Measurements from ENCODE around the gene TMC7. TPM values are rescaled to one million over a fixed set of nuclear protein-coding genes. Genes with fewer than 3 reads are reported as not detected.

Gene TMC7
- polyA plus RNA-seq, 4 donors = 1.4 to 7.5 (median 2.1) TPM

DNA sequence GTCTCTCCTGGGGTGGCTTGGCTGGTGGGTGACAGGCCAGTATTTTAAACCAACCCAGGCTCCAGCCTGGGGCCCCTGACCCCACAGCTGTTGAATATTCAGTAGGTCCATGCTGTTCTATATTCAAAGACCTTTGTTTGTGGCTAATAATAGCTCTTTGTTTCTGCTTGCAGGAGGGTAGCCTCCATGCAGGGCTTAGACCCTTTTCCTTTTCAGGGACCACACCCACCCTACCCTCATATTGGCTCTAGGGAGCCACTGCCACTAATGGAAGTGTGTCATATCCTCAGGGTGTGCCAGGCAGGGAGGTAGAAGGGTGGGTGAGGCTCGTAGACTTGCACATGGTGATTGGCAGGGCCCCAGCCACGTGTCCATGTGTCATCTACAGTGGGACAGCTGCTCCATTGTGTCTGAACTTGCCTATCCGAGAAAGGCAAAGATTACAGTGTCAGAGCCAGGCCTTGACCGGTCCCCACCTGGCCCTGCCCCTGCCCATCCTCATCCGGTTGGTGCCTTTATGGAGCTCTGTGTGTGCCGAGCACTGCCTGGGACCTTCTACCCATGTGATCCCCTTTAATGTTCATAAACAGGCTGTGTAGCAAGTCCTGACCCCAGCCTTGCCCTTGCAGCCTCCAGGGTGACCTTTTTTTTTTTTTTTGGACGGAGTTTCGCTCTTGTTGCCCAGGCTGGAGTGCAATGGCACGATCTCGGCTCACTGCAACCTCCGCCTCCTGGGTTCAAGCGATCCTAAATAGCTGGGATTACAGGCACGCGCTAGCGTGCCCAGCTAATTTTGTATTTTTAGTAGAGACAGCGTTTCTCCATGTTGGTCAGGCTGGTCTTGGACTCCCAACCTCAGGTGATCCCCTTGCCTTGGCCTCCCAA lies 22.1 kb downstream of the TMC7 start:
- Histone ChIP-seq H3K4me3 (ENCODE audit: low read depth in 1 of 3, low read length in 3 of 3) (no peak overlapping the region), H3K4me1 (ENCODE audit: control insufficient read depth in 3 of 3, insufficient read depth in 2 of 3, low read depth in 1 of 3, low read length in 2 of 3) (peaks cover 0 to 8% (median 3%) of the 10 kb centered on the region in 3 donors), H3K9me3 (ENCODE audit: control insufficient read depth in 2 of 2, insufficient read depth in 1 of 2, low read depth in 1 of 2, low read length in 1 of 2) (peaks cover 0 to 12% of the 10 kb centered on the region in 2 donors), H3K36me3 (ENCODE audit: control insufficient read depth in 3 of 3, insufficient read depth in 2 of 3, low read depth in 1 of 3, low read length in 3 of 3) (peaks cover 0 to 28% (median 5%) of the 10 kb centered on the region in 3 donors), H3K27me3 (ENCODE audit: control insufficient read depth in 3 of 3, insufficient read depth in 3 of 3, low read length in 3 of 3) (no peaks in the 10 kb centered on the region), H3K27ac (ENCODE audit: low read depth in 1 of 3, low read length in 2 of 3) (peak overlapping the region; percentile 41 to 80 (median 71))
- WGBS, 3 donors = 63 to 76% (median 66%) methylated on average over 16 of the region's 16 CpGs
- FAIRE-seq (no peak), DNase-seq (peak; percentile 72 to 81)

DNA sequence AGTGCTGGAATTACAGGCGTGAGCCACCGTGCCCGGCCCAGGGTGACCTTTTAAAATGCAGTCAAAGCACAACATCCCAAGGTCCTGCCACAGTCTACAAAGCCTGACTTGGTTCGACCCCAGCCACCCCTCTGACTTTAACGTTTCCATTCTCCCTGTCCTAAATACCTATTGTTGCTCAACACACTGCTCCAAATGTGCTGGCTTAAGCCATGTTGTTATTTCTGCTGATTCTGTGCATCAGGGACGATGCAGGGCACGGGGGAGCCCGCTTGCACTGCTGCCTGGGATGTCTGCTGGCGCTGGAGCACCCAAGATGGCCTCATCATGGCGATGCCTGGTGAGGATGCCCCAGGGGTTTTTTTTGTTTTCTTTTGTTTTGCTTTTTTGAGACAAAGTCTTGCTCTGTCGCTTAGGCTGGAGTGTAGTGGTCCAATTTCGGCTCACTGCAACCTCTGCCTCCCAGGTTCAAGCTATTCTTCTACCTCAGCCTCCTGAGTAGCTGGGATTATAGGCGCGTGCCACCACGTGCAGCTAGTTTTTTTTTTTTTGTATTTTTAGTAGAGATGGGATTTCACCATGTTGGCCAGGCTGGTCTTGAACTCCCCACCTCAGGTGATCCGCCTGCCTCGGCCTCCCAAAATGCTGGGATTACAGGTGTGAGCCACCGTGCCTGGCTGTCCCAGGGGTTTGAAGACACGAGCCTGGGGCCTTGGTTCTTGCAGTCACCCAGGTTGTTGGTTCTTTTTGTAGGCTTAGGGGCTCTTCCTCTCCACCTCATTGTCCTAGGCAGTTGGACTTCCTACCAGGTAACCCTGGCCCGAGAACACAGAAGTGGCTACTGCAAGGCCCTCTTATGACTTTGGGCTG lies 22.9 kb downstream of the TMC7 start:
- peaks cover 0 to 13% of the 10 kb centered on the region in 2 donors for H3K9me3 ChIP-seq (ENCODE audit: control insufficient read depth in 2 of 2, insufficient read depth in 1 of 2, low read depth in 1 of 2, low read length in 1 of 2)
- WGBS, 3 donors = 86 to 93% (median 93%) methylated on average over 20 of the region's 20 CpGs
- FAIRE-seq = no peak
- H3K4me1 ChIP-seq (ENCODE audit: control insufficient read depth in 3 of 3, insufficient read depth in 2 of 3, low read depth in 1 of 3, low read length in 2 of 3) = peaks cover 0 to 8% (median 3%) of the 10 kb centered on the region in 3 donors
- H3K36me3 ChIP-seq (ENCODE audit: control insufficient read depth in 3 of 3, insufficient read depth in 2 of 3, low read depth in 1 of 3, low read length in 3 of 3) = peaks cover 0 to 28% (median 8%) of the 10 kb centered on the region in 3 donors
- no peaks in the 10 kb centered on the region for H3K27me3 ChIP-seq (ENCODE audit: control insufficient read depth in 3 of 3, insufficient read depth in 3 of 3, low read length in 3 of 3)
- H3K4me3 ChIP-seq (ENCODE audit: low read depth in 1 of 3, low read length in 3 of 3) = no peak overlapping the region
- peak overlapping the region in 1 of 3 donors; percentile 80 for H3K27ac ChIP-seq (ENCODE audit: low read depth in 1 of 3, low read length in 2 of 3)
- DNase-seq = no peak

- FAIRE-seq = no peak
- 81 to 85% (median 83%) methylated on average over 7 of the region's 7 CpGs for WGBS, 3 donors
- Histone ChIP-seq H3K27ac (ENCODE audit: low read depth in 1 of 3, low read length in 2 of 3) (no peak overlapping the region), H3K36me3 (ENCODE audit: control insufficient read depth in 3 of 3, insufficient read depth in 2 of 3, low read depth in 1 of 3, low read length in 3 of 3) (peaks cover 0 to 18% (median 8%) of the 10 kb centered on the region in 3 donors), H3K27me3 (ENCODE audit: control insufficient read depth in 3 of 3, insufficient read depth in 3 of 3, low read length in 3 of 3) (no peaks in the 10 kb centered on the region), H3K4me1 (ENCODE audit: control insufficient read depth in 3 of 3, insufficient read depth in 2 of 3, low read depth in 1 of 3, low read length in 2 of 3) (peaks cover 0 to 8% (median 3%) of the 10 kb centered on the region in 3 donors), H3K9me3 (ENCODE audit: control insufficient read depth in 2 of 2, insufficient read depth in 1 of 2, low read depth in 1 of 2, low read length in 1 of 2) (peaks cover 0 to 7% of the 10 kb centered on the region in 2 donors), H3K4me3 (ENCODE audit: low read depth in 1 of 3, low read length in 3 of 3) (no peak overlapping the region)
- DNase-seq = no peak
These were observed 24.8 kb downstream of the TMC7 start for GRCh38 chr16:19008245-19009169.

GRCh38 chr16:19011169-19011731 lies 27.5 kb downstream of the TMC7 start:
- 81 to 90% (median 88%) methylated on average over 3 of the region's 3 CpGs for whole genome bisulfite sequencing, 3 donors
- peaks cover 0 to 27% (median 11%) of the 10 kb centered on the region in 3 donors for H3K36me3 ChIP-seq (ENCODE audit: control insufficient read depth in 3 of 3, insufficient read depth in 2 of 3, low read depth in 1 of 3, low read length in 3 of 3)
- no peak for FAIRE-seq
- H3K27me3 ChIP-seq (ENCODE audit: control insufficient read depth in 3 of 3, insufficient read depth in 3 of 3, low read length in 3 of 3) = no peaks in the 10 kb centered on the region
- H3K4me3 ChIP-seq (ENCODE audit: low read depth in 1 of 3, low read length in 3 of 3) = no peak overlapping the region
- H3K4me1 ChIP-seq (ENCODE audit: control insufficient read depth in 3 of 3, insufficient read depth in 2 of 3, low read depth in 1 of 3, low read length in 2 of 3) = no peaks in the 10 kb centered on the region
- peaks cover 0 to 7% of the 10 kb centered on the region in 2 donors for H3K9me3 ChIP-seq (ENCODE audit: control insufficient read depth in 2 of 2, insufficient read depth in 1 of 2, low read depth in 1 of 2, low read length in 1 of 2)
- DNase-seq = no peak
- H3K27ac ChIP-seq (ENCODE audit: low read depth in 1 of 3, low read length in 2 of 3) = no peak overlapping the region

GRCh38 chr16:19014461-19014860 lies 30.7 kb downstream of the TMC7 start:
- H3K4me3 ChIP-seq (ENCODE audit: low read depth in 1 of 3, low read length in 3 of 3) = no peak overlapping the region
- DNase-seq = peak in 1 of 2 donors; percentile 41
- peaks cover 0 to 37% (median 11%) of the 10 kb centered on the region in 3 donors for H3K36me3 ChIP-seq (ENCODE audit: control insufficient read depth in 3 of 3, insufficient read depth in 2 of 3, low read depth in 1 of 3, low read length in 3 of 3)
- H3K4me1 ChIP-seq (ENCODE audit: control insufficient read depth in 3 of 3, insufficient read depth in 2 of 3, low read depth in 1 of 3, low read length in 2 of 3) = no peaks in the 10 kb centered on the region
- H3K9me3 ChIP-seq (ENCODE audit: control insufficient read depth in 2 of 2, insufficient read depth in 1 of 2, low read depth in 1 of 2, low read length in 1 of 2) = peaks cover 0 to 7% of the 10 kb centered on the region in 2 donors
- 60 to 70% (median 66%) methylated on average over 7 of the region's 7 CpGs for WGBS, 3 donors
- H3K27ac ChIP-seq (ENCODE audit: low read depth in 1 of 3, low read length in 2 of 3) = no peak overlapping the region
- no peaks in the 10 kb centered on the region for H3K27me3 ChIP-seq (ENCODE audit: control insufficient read depth in 3 of 3, insufficient read depth in 3 of 3, low read length in 3 of 3)
- FAIRE-seq = no peak

DNA sequence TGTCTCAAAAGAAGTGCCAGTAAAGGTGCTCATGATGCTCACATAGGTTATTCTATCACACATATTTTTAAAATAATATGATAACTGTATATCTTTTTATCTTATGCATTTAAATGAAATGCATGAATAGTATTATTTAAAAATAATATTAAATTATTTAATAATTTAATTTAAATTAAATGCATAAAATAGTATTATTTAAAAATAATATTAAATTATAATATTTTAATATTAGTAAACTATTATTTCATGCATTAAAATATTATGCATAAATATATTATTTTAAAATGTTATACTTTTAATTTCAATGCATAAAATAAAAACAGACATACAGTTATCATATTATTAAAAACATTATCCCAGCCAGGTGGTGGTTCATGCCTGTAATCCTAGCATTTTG lies 33.4 kb downstream of the TMC7 start:
- DNase-seq = no peak
- Histone ChIP-seq H3K36me3 (ENCODE audit: control insufficient read depth in 3 of 3, insufficient read depth in 2 of 3, low read depth in 1 of 3, low read length in 3 of 3) (peaks cover 0 to 32% (median 8%) of the 10 kb centered on the region in 3 donors), H3K4me3 (ENCODE audit: low read depth in 1 of 3, low read length in 3 of 3) (no peak overlapping the region), H3K9me3 (ENCODE audit: control insufficient read depth in 2 of 2, insufficient read depth in 1 of 2, low read depth in 1 of 2, low read length in 1 of 2) (peaks cover 2 to 5% of the 10 kb centered on the region in 2 donors), H3K4me1 (ENCODE audit: control insufficient read depth in 3 of 3, insufficient read depth in 2 of 3, low read depth in 1 of 3, low read length in 2 of 3) (no peaks in the 10 kb centered on the region), H3K27ac (ENCODE audit: low read depth in 1 of 3, low read length in 2 of 3) (no peak overlapping the region), H3K27me3 (ENCODE audit: control insufficient read depth in 3 of 3, insufficient read depth in 3 of 3, low read length in 3 of 3) (no peaks in the 10 kb centered on the region)
- peak; percentile 92 for FAIRE-seq

- DNase-seq (no peak), FAIRE-seq (no peak)
- Histone ChIP-seq H3K9me3 (ENCODE audit: control insufficient read depth in 2 of 2, insufficient read depth in 1 of 2, low read depth in 1 of 2, low read length in 1 of 2) (peaks cover 2 to 5% of the 10 kb centered on the region in 2 donors), H3K4me3 (ENCODE audit: low read depth in 1 of 3, low read length in 3 of 3) (no peak overlapping the region), H3K4me1 (ENCODE audit: control insufficient read depth in 3 of 3, insufficient read depth in 2 of 3, low read depth in 1 of 3, low read length in 2 of 3) (no peaks in the 10 kb centered on the region), H3K27me3 (ENCODE audit: control insufficient read depth in 3 of 3, insufficient read depth in 3 of 3, low read length in 3 of 3) (no peaks in the 10 kb centered on the region), H3K27ac (ENCODE audit: low read depth in 1 of 3, low read length in 2 of 3) (no peak overlapping the region), H3K36me3 (ENCODE audit: control insufficient read depth in 3 of 3, insufficient read depth in 2 of 3, low read depth in 1 of 3, low read length in 3 of 3) (peaks cover 0 to 39% (median 4%) of the 10 kb centered on the region in 3 donors)
- 75 to 85% (median 77%) methylated on average over 4 of the region's 4 CpGs for WGBS, 3 donors
These were observed 37.0 kb downstream of the TMC7 start for GRCh38 chr16:19020689-19021088.

All from small intestine (tissue), 7 donors.